Suppressor macrophage treated with lipopolysaccharide for 1 hour (primary cell): ENCODE measurements around the gene SNRNP70.

Experiments
- DNase-seq, 3 donors: peaks; one replicate each; pipeline ENCODE4 v3.0.0-alpha.2; 2020 to 2022

Gene SNRNP70

DNA sequence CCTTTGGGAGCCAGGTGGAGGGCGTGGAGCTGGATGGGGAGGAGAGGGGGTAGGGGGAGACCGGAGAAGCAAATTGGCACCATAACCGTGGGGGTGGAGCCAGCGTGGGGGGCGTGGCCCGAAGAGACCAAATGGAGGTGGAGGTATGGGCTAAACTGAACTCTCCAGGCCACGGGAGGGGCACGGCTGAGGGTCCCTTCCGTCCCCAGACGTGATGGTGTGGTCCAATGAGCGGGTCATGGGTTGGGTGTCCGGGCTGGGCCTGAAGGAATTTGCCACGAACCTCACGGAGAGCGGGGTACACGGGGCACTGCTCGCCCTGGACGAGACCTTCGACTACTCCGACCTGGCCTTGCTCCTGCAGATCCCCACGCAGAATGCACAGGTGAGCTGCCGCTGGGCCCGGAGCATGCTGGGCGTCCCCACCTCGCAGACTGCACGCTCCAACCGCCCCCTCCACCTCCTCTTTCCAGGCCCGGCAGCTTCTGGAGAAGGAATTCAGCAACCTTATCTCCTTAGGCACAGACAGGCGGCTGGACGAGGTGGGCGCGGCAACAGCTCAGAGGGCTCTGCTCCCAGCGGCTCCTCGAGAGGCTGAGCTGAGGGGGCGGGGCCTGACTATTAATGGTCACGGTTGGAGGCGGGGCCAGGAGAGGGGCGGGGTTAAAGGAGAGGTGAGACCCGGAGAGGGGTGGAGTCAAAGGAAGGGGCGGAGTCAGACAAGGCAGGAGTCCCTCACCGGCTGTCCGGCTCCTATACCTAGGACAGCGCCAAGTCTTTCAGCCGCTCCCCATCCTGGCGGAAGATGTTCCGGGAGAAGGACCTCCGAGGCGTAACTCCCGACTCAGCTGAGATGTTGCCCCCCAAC lies 63.8 kb downstream of the SNRNP70 start:
- peak; percentile 85 to 94 (median 87) for DNase-seq

DNA sequence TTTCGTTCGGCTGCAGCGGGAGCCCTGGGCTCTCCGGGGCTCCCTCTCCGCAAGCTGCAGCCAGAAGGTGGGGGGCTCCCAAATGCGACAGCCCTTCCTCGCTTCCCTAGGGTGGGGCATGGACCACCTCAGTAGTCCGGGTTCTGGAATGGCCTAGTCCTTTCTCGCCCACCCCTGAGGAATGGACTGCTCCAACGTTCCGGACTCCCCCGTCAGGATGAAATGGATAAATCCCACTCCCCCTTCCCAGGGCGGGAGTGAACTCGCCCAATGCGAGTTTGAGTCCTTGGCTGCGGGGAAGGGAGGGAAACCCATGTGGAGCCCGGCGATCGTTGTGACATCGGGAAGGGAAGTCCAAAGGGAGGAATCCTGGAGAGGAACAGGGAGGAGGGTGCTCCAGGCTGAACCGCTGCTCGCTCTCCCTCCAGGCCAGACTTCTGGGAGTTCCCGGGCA lies 64.4 kb downstream of the SNRNP70 start:
- peak; percentile 53 to 73 (median 70) for DNase-seq

DNA sequence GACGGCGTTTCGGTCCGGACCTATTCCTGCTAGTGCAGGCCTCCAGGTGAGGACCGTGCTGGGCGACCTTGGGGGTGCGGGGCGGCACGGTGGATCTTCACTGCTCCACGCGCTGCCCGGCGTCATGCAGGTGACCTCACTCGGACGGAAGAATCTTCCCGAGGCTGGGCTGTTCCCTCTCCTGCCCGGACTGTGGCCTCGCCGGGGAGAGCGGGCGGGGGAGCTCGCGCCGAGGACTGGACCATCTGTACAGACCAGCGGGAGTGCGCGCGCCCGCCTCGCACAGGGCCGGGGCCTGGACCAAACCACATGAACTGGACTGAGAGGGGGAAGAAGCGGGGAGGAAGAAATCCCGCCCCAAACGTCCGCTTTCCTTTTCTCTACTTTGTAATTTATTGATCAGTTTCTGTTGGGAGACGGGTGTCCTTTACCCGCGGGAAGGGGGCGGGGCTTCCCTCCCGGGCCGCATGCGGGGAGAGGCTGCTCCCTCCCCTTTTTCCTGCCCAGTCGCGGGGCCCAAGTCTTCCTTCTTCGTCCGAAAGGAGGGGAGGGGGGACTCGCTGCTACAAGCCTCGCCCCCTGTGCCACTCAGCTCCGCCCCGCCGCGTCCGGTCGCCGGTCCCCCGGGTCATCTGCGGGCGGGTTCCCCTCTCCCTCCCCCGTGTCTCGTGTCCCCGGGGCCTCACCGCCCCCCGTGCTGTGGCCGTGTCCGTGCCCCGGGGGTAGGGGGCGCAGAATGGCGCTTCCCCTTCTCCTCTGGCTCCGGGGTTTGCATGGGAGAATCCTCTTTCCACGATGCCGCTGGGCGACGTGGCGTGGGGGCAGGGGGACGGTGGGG lies 65.1 kb downstream of the SNRNP70 start:
- peak; percentile 70 to 86 (median 75) for DNase-seq

DNA sequence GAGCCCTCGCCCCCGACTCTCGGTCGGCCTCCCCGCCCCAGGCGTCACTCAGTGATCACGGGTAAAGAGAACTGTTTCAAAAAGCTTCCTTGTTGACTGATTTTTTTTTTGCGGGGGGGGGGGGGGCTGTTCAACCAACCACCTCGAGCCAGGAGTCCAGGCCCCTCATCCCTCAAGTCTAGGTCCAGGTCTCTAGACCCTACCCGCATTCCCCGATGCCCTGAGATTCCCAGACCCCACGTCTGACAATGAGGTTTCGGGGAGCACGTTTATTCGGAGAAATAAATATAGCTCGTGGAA lies 65.6 kb downstream of the SNRNP70 start:
- peak in 1 of 3 donors; percentile 5 for DNase-seq

DNA sequence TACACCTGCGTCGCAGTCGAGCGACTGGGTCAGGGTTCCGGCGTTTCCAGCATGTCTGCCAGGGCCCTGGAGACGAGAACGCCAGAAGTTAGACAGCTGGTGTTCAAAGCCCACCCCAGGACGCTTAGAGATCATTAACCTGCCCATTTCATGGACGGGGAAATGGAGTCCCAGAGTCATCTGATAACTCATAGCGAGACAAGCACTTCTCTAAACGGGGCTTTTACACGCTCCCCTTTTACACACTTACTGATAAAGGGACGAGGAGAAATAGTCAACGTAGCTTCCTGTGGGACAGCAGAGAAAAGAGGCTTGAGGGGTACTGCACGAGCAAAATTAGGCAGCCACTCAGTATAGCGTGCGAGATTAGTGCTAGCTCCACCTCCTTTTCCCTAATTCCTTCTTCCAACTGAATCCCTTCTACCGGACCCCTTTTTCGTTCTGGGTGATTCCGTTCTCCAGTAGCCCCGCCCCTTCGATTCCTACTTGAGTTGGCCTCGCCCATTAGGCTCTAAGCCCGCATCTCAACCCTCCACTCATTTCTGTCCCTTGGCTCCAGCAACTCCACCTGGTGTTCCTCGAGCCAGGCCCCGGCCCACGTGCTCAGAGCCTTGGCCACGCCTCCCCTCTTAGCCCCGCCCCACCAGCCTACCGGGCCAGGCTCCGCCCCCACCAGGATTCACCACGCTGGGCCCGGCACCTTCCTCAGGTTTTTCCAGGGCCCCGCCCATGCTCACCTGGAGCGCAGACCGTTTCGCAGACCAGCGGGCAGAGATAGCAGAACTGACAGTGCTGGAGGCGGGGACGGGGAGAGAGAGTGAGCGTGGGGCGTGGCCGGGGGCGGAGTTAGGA lies 66.2 kb downstream of the SNRNP70 start:
- peak; percentile 38 to 69 (median 46) for DNase-seq

DNA sequence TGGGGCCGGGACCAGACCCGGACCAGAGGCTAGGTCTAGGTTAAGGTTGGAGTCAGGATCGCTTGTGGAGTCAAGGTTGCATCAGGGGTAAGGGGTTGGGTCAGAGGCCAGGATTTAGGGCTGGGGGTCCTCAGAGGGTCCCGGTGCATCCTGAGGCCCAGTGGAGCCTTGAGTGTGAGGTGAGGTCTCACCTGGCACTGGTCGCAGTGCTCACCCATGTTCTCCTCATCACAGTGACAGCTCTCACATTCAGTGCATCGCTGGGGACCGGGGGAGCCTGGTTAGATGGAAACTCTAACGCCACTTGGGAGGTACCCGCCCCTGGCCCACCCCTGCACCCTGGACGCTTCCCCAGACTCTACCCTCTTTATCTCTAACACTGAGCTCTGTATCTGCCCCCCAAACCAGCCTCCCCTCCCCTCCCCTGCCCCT lies 66.9 kb downstream of the SNRNP70 start:
- DNase-seq, result no peak

DNA sequence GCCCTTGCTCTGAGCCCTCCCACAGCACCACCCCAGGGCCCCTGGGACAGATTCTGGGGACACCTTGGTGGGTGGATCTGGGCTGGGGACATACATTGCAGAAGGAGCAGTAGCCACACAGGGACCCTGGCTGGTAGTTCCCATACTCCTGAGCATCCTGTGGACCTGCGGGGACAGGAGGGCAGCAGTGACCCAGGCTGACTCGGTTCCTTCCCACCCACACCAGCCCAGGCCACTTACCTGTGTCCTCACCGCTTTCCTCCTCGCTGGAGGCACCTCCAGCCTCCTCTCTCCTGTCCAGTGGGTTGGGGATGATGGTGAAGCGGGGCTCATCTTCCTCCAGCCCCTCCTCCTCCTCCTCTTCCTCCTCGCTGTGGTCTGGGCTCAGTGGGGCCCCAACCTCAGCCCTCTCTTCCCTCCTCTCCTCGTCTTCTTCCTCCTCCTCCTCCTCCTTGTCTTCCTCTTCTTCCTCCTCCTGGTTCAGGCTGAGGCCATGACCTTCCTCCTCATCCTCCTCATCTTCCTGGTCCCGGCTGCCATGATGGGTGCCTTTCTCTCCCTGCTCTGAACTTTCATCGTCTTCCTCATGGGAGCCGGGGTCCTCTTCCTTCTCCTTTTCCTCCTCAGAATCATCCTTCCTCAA lies 68.0 kb downstream of the SNRNP70 start:
- DNase-seq, result no peak

DNA sequence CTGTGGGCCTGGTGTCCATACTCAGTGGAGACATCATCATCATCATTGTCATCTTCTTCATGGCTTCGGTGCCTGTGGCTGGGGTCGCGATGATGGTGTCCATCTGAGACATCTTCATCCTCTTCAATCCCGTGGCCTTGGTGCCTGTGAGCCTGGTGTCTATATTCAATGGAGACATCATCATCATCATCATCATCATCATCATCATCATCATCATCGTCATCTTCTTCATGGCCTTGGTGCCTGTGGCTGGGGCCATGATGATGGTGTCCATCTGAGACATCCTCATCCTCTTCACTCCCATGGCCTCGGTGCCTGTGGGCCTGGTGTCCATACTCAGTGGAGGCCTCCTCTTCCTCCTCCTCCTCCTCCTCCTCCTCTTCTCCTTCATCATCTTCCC lies 69.0 kb downstream of the SNRNP70 start:
- DNase-seq, result no peak

DNA sequence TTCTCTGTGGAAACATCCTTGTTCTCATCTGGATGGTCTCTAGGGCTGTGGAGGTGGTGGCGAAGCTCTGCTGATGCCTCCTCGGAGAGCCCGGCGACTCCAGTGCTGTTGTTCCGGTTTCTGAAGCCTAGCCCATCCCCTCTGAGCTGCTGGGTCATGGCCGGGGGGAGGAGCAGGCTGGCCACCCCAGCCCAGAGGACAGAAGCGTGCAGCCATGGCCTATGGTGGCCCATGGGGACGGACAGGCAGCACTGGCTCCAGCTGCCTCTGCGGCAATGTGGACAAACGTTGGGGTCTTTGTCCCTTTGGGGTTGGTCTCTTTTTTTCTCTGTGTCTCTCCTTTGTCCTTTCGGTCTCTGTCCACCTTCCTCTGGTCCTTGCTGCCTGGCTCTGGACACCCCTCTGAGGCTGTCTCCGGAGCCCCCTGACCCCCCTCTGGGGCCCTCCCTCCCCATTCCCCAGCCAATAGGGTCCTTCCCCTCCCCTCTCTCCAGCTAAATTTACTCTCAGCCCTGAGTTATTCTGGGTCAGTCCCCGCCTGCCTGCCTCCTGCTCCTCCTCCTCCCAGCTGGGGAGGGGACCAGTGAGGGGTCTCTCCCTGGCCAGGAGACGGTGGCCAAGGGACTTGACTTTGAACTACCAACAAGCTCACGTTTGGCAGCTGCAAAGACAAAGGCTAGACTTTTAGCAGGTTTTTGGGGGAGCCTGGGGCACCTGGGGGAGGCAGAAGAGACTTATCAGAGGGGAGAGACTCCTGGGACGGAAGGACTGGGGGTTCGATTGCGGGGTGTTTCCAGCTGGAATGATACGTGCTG lies 70.0 kb downstream of the SNRNP70 start, which contains the start of gene HRC:
TSS of gene HRC (minus strand) at position 392 of the 815 bp plus-strand sequence. CDS start at position 233, 159 bp downstream.
- DNase-seq, result peak in 2 of 3 donors; percentile 17 to 46

DNA sequence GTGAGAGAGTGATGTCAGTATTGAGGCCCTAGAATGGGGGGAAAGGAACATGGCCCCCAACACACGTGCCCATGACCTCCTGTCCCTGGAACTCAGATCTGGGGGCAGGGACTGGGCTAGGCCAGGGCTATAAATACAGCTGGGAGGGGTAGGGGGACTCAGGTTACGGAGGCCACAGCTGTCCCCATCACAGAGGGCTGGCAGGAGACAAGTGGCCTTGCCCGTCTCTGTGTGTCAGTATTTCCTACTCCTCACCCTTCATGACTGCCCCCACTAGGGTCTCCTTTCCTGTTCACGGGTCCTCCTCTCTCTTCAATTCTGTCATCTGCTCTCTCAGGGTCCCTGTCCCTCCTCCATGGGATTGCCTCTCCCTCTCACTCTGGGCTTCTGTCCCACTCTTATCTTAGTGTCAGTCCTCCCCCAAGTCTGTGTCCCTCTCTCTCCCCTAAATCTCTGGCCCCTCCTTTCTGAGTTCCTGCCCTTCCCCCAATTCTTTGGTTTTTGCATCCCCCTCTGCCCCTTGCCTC lies 70.6 kb downstream of the SNRNP70 start:
- no peak for DNase-seq

DNA sequence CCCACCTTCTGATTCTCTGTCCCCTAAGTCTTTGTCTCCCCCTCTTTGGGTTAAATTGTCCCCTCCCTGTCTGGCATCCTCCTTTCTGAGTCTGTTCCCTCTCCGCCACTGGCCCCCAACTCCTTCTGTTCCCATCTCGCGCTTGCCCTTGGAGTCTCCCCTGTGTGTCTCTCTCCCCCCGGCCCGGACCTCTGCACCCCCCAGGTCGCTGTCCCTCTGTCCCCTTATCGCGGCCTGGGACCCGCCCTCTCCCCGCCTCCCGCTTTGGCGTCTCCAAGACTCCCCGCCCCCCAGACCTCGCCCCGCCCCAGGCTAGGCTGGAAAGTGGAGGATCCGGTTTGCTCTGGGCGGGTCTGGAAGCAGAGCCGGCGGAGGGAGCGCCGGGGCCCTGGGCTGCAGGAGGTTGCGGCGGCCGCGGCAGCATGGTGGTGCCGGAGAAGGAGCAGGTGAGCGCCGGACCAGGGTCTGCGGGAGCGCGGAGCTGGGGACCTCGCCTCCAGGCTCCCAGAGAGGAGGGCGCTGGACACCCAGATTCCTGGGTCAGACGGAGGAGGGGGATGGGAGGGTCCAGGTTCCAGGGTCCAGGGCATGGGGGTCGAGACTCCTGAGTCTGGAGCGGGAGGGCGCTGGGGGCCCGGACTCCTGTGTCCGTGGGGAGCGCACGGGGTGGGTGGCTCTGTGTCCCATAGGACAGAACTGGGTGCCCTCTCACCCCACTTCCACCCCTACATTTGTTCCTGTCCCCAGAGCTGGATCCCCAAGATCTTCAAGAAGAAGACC lies 72.4 kb downstream of the SNRNP70 start, which contains the start of gene TRPM4:
TSS of gene TRPM4 (plus strand) at position 348 of the 780 bp plus-strand sequence. CDS start at position 423, 75 bp downstream.
- DNase-seq, result peak; percentile 75 to 94 (median 91)
